Gastroesophageal sphincter (tissue), 3 donors: Measurements from ENCODE around the gene CAPS.

Experiments used
- CTCF ChIP-seq, 4 experiments: fragments of 200-600 bp in 2 of 4; fragments of 450-650 bp in 2 of 4; sonication (generic) in 1 of 4; IDR thresholded peaks; one replicate each; pipeline ENCODE4 v1.5.1; 2017 to 2019; ENCODE audit warnings: antibody characterized with exemption in 4 of 4, mild to moderate bottlenecking in 2 of 4, moderate library complexity in 2 of 4
- POLR2A ChIP-seq, 2 donors: fragments of 450-650 bp; IDR thresholded peaks; one replicate each; pipeline ENCODE4 v1.6.1; 2017; ENCODE audit warnings: antibody characterized with exemption in 2 of 2, mild to moderate bottlenecking in 2 of 2, moderate library complexity in 1 of 2
- POLR2AphosphoS5 ChIP-seq: sonication (generic); formaldehyde crosslinking; IDR thresholded peaks from one replicate; pipeline ENCODE4 v1.6.1; 2017; ENCODE audit warnings: antibody characterized with exemption

- TF ChIP-seq CTCF (IDR thresholded peaks at IDR 0.05) (no peak), POLR2AphosphoS5 (no peak), POLR2A (IDR thresholded peaks at IDR 0.05) (no peak)
Measured at GRCh38 chr19:5915782-5916165, 1.7 kb downstream of the CAPS start.
